Mesothelial cell of epicardium (in vitro differentiated cells): ENCODE results near the gene PRKG2. TPM values are rescaled to one million over a fixed set of nuclear protein-coding genes. Genes with fewer than 3 reads are reported as not detected.

Source experiments
- DNase-seq, 2 experiments: peaks; one replicate each; pipeline ENCODE4 v3.0.0; 2021; ENCODE audit warnings: low spot score in 2 of 2; ENCODE audit not compliant: unreplicated experiment in 2 of 2
- H3K27ac Mint-ChIP-seq: 2 replicates; pipeline ENCODE4 v1.8.0; 2021; ENCODE audit warnings: mixed read lengths
- H3K27me3 Mint-ChIP-seq: 2 replicates; pipeline ENCODE4 v1.8.0; 2021; ENCODE audit warnings: low read depth, mixed read lengths
- H3K36me3 Mint-ChIP-seq: 2 replicates; pipeline ENCODE4 v1.8.0; 2021; ENCODE audit warnings: mixed read lengths
- H3K4me1 Mint-ChIP-seq: 2 replicates; pipeline ENCODE4 v1.8.0; 2021; ENCODE audit warnings: mixed read lengths
- H3K4me3 Mint-ChIP-seq: 2 replicates; pipeline ENCODE4 v1.8.0; 2021; ENCODE audit warnings: mild to moderate bottlenecking, moderate library complexity, mixed read lengths
- H3K9me3 Mint-ChIP-seq: 2 replicates; pipeline ENCODE4 v1.8.0; 2021; ENCODE audit warnings: mixed read lengths
- CTCF ChIP-seq: fragments of 200-600 bp; sonication (generic); IDR thresholded peaks from one replicate; pipeline ENCODE4 v1.5.0; 2021; ENCODE audit warnings: antibody characterized with exemption; ENCODE audit not compliant: unreplicated experiment
- total RNA-seq: library from RNA; stranded (reverse); gene quantifications from 3 replicates; pipeline ENCODE4 v1.2.1, GENCODE V29; 2021

PRKG2 gene
- total RNA-seq, 1 donor from 2014 or later = 0.83 TPM

DNA sequence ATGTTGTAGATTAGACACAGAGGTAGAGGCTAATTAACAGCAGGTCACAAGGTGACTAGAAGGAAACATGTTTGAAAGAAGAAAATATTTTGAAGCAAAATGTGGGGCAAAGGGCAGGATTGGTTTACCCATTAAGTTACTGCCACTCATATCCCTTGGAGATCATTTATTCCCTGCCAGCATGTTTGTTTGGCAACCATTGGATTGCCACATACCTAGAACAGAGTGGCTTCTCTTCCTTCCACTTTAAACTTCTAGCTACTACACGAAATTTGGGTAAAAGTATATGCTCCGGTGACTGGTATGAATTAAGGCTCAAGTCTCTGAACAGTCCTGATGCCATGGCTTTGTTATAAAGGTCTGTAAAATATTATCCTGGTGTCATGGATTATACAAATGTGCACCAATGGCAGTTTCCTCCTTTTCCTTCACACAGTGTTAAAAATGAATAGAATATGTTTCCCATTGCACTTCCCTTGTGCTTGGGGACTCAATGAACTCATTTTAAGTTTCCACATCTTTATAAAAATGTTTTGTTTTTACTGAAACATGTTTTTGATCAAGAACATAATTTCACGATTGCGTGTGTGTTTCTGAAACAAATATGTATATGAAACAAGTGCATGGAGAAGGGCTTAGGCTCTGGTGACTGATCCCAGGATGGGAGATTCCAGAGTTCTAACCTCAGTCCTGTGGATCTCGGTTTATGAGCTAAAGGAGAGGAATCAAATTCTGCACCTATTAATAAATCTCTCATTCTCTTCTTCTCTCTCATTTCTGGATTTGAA is 172.2 kb downstream of the PRKG2 start:
- no peak overlapping the region for H3K4me3 Mint-ChIP-seq
- peaks cover 92% of the 10 kb centered on the region for H3K27me3 Mint-ChIP-seq
- no peaks in the 10 kb centered on the region for H3K36me3 Mint-ChIP-seq
- TF ChIP-seq CTCF = no peak
- no peak for DNase-seq
- no peak overlapping the region for H3K27ac Mint-ChIP-seq
- H3K4me1 Mint-ChIP-seq = no peaks in the 10 kb centered on the region
- peaks cover 7% of the 10 kb centered on the region for H3K9me3 Mint-ChIP-seq

DNA sequence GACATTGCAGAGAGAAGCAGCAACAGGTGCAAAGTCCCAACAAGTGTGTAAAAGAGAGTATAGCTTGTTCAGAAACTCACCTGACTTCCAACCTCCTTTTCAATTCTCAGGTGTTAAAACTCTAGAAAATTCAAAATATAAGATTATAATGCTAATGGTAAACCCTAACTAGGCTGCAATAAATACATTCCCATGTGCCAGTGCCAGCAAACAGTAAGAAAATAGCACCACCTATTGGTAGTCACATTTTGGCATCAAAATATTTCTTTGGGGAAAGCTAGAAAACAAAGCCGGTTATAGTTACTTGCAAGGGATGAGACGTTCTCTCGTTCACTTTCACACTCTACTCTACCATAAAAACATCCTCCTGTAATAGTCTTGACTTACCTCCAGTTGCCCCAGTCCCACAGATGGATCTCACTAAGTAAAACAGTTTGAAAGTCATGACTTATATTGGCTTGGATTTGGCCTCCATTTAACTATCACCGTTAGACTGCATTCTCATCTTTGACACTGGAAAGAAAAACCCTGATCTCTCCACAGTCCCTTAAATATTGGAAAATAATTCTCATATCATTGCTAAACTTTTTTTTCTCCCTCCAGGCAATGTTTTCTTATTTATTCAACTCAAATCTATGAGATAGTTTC is 174.9 kb downstream of the PRKG2 start:
- H3K27ac Mint-ChIP-seq = no peak overlapping the region
- DNase-seq = no peak
- peak; percentile 74 for TF ChIP-seq CTCF
- no peaks in the 10 kb centered on the region for H3K36me3 Mint-ChIP-seq
- H3K4me1 Mint-ChIP-seq = no peaks in the 10 kb centered on the region
- peaks cover 6% of the 10 kb centered on the region for H3K9me3 Mint-ChIP-seq
- peaks cover 88% of the 10 kb centered on the region for H3K27me3 Mint-ChIP-seq
- H3K4me3 Mint-ChIP-seq = no peak overlapping the region

- Mint-ChIP-seq H3K27me3 (peaks cover 88% of the 10 kb centered on the region), H3K9me3 (no peaks in the 10 kb centered on the region)
Measured at GRCh38 chr4:81039351-81039972, 175.6 kb downstream of the PRKG2 start.

DNA sequence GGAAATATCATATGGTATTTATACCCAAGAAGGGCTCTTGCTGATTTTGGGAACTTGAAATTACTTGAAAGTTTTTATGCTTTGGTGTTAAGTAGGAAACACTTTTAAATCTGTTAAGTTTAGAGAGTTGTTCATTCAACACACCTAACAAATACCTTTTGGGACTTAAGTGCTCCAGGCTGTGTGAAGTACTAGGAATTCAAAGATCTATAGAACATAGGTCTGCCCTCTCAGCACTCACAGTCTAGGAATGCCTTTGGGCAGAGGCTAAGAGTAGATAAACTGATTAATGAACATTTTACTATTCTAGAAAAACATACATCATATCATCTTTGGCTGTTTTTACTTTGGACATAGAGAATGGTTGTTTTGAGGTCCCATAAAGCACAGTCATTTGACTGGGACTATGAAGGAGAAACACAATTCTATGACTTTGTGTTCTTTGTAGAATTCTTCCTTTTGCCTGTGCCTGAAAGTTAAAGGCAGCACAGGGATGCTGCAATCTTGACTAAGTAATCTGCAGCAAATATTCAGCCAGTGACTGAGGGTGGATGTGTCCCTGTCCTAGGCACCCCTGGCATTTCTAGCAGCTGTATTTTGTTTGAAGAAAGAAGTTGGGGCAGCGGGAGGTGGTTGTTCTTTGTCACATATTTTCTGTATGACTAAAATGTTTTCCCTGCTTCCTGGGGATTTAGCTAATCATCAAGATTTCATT is 176.2 kb downstream of the PRKG2 start:
- H3K27ac Mint-ChIP-seq = no peak overlapping the region
- peaks cover 89% of the 10 kb centered on the region for H3K27me3 Mint-ChIP-seq
- no peaks in the 10 kb centered on the region for H3K4me1 Mint-ChIP-seq
- H3K4me3 Mint-ChIP-seq = no peak overlapping the region
- no peaks in the 10 kb centered on the region for H3K36me3 Mint-ChIP-seq
- H3K9me3 Mint-ChIP-seq = no peaks in the 10 kb centered on the region
- DNase-seq = no peak
- no peak for TF ChIP-seq CTCF

More at GRCh38 chr4:81039351-81039972, 175.6 kb downstream of the PRKG2 start:
- TF ChIP-seq CTCF = no peak
- no peak for DNase-seq
- no peak overlapping the region for H3K27ac Mint-ChIP-seq
- H3K36me3 Mint-ChIP-seq = no peaks in the 10 kb centered on the region
- H3K4me3 Mint-ChIP-seq = no peak overlapping the region
- no peaks in the 10 kb centered on the region for H3K4me1 Mint-ChIP-seq

Other genes starting within 250 kb of the PRKG2 start
- 0.07 TPM in 2 of 3 replicates, not detected in the other for gene BMP3, start 184.5 kb downstream of the PRKG2 start, total RNA-seq